Renal cortex interstitium (tissue), 11 donors: ENCODE results near the gene NLRP6. TPM values are rescaled to one million over a fixed set of nuclear protein-coding genes. Genes with fewer than 3 reads are reported as not detected.

ENCODE experiments used
- DNase-seq, 11 donors: peaks; one replicate each; pipeline ENCODE4 v3.0.0-alpha.2; 2013; ENCODE audit warnings: low read depth in 9 of 11, low spot score in 4 of 11; ENCODE audit errors: extremely low read depth in 1 of 11
- polyA plus RNA-seq, 3 donors: library from polyadenylated mRNA; unstranded; fragments of 120-200 nt; gene quantifications; one replicate each; pipeline ENCODE4 v1.2.1, GENCODE V29; 2013; ENCODE audit not compliant: insufficient read length in 3 of 3

Gene NLRP6
- polyA plus RNA-seq, 3 donors: 0.24 to 0.67 (median 0.55) TPM

DNA sequence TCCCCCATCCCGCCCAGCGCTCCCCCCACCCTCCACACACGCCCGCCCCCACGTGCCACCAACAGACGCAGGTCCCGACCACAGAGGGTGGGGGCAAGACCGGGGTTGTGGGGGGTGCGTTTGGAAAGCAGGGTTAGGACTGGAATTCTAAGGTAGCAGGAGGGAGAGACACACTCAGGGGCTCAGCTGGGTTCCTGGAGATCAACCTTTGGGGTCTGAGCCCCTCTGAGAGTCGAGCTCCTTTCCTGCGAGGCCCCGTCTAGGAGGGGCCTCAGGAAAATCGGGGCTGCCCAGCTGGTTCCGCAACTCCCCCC is 11.1 kb downstream of the NLRP6 start:
- no peak for DNase-seq

DNA sequence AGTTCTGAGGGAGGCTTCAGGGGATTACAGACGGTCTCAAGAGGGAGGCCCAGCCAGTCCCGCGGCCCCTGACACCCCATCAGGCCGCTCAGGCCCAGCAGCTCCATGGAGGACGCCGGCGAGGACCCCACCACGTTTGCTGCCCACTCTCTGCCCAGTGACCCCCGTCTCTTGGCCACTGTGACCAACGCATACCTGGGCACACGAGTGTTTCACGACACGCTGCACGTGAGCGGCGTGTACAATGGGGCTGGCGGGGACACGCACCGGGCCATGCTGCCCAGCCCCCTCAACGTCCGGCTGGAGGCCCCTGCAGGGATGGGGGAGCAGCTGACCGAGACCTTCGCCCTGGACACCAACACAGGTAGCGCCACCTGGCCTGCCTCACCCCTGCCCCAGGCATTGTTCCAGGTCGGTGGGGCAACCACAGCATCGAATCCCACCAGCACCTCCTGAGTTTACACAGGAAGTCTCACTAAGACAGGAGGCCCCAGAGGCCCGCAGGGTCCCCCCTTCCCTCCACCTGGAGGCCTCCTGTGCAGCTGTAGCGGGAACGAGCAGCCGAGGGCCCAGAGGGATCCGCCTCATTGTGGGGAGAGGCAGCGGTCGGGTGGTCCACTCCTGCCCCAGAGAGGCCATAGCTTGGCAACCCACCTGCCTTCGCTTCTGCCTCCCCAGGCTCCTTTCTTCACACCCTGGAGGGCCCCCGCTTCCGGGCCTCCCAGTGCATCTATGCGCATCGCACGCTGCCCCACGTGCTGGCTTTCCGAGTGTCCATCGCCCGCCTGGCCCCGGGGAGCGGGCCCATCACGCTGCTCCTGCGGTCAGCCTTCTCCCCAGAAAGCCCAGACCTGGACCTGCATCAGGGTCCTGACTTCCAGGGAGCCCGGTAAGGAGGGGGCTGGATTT is 11.8 kb downstream of the NLRP6 start:
- no peak for DNase-seq

DNA sequence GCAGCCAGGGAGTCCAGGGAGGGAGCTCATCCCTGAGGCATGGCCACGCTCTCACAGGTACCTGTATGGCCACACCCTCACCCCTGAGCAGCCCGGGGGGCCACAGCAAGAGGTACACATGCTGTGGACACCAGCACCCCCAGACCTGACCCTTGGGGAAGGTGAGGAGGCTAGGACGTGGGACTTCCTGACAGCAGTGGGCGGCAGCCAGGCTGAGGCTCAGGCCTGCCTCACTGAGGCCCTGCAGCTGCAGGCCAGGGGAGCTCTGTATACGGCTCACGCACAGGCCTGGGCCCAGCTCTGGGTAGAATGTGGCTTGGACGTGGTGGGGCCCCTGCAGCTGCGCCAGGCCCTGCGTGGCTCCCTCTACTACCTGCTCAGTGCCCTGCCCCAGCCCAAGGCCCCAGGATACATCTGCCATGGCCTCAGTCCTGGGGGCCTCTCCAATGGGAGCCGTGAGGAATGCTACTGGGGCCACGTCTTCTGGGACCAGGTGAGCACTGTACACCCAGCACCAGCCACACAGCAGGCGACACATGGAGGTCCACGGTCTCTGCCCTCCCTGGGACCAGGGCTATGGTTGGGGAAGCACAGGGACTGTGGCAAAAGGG is 12.5 kb downstream of the NLRP6 start:
- no peak for DNase-seq

DNA sequence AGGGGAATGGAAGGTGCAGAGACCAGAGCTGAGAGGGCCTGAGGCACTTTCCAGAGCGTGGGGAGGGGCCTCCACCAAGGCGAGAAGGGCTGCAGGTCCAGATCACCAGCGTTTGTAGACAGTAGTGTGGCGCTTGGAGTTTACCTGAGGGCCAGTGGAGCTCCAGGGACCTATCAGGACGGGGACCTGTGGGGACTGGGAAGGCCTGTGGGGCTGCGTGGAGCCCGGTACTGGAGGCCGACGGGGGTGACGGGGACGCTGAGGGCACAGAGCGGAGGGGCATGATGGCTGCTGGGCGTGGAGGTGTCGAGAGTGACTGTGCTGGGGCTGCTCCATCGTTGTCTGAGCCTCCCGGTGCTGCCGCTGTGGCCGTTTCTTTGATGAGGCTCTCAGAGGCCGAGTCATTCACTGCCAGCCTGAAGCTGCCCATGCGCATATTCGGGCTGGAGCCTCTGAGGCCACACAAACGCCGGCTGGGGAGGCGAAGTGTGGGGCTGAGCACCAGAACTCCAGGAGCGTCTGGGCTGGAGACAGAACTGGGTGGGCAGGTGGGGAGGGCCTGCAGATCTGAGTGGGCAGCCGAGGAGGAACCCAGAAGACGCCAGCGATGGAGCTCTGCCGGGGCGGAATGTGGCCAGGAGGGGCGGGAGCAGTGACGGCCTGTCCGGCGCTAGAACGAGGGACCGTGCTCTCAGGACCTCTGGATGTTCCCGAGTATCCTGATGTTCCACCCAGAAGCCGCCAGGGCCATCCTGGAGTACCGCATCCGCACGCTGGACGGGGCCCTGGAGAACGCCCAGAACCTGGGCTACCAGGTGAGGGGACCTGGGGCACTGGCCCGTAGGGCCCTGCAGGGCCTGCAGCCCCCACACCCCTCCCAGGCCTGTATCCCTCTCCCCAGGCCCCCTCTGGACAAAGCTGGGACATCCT is 13.3 kb downstream of the NLRP6 start:
- no peak for DNase-seq

DNA sequence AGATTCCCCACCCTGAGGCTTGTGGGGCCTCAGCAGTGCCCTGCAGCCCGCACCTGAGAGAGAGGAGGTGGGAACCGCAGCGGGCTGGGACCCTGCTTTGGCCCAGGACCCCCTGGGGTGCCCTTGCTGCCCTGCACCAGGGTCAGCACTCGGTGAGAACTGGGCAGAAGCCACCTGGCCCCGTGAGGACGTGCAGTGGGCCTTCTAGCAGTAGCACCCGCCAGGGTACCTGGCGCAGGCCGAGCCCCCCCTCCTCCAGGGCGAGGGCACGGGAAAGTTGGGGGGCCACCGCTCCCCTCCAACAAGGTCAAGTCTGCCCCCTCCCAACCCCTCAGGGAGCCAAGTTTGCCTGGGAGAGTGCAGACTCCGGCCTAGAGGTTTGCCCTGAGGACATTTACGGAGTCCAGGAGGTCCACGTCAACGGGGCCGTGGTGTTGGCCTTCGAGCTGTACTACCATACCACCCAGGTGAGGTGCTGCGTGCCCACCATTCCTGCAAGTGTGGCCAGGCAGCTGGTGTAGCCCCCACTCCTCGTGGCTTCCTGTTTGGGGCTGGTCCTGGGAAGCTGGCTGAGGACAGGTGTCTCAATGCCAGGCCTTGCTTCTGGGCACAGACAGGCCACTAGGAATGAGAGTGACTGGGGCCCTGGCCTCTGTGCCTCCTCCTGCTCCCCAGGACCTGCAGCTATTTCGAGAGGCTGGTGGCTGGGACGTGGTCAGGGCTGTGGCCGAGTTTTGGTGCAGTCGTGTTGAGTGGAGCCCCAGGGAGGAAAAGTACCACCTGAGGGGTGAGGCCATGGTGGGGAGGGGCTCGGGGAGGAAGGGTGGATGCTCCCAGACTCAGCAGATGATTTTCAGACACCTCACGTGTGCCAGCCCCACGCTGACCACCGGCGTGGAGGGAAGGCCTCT is 14.3 kb downstream of the NLRP6 start:
- DNase-seq: no peak

DNA sequence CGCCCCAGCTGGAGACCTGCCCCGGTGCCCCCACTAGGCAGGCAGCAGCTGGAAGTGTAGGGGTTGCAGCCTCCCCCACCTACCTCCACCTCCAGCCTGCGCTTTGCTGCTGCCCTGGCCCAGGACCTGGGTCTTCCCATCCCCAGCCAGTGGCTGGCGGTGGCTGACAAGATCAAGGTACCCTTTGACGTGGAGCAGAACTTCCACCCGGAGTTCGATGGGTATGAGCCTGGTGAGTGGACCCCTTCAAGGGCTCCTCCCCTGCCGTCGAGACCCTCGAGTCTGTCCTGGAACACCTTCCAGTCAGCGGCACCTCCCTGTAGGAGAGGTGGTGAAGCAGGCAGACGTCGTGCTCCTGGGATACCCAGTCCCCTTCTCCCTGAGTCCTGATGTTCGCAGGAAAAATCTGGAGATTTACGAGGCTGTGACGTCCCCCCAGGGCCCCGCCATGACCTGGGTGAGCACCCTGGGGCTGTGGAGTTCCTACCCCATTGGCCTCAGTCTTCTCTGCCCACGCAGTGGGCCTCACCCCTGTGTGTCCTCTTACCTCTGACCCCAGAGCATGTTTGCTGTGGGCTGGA is 15.2 kb downstream of the NLRP6 start:
- no peak for DNase-seq

DNA sequence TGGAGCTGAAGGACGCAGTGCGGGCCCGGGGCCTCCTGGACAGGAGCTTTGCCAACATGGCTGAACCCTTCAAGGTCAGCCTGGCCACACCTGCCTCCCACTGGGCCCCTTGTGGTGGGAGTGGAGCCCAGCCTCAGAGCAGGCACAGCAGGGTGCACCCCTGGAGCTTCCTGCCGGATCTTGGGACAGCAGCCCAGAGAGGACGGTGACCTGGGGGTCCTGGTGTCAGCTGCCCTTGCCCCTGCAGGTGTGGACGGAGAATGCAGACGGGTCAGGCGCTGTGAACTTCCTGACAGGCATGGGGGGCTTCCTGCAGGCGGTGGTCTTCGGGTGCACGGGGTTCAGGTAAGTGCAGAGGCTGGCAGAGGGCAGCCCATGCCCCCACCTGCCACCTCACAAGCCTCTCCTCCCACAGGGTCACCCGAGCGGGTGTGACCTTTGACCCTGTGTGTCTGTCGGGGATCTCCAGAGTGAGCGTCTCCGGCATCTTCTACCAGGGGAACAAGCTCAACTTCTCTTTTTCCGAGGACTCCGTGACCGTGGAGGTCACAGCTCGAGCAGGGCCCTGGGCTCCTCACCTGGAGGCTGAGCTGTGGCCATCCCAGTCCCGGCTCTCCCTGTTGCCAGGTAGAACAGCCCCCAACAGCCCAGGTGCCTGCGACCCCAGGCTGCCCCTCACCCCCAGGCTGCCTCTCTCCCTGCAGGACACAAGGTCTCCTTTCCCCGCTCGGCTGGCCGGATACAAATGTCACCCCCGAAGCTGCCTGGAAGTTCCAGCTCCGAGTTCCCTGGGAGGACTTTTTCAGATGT is 15.8 kb downstream of the NLRP6 start:
- no peak for DNase-seq

DNA sequence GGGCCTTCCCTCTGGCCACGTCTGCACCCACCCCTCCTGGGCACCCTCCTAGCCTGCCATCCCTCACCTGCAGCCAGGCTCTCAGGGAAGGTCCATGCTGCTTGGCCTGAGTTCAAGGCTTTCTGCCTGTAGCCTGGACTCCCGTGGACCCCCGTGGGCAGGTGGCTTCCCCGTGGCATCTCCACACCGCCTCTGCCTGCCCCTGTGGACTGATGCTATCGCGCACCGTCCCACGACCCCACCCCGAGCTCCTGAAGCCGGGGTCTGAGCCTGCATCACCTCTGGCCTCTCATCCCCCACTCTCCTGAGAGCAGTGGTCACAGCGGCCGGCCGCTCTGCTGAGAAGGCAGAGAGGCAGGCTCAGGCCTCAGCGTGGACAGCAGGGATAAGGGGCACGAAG is 16.6 kb downstream of the NLRP6 start:
- no peak for DNase-seq

DNA sequence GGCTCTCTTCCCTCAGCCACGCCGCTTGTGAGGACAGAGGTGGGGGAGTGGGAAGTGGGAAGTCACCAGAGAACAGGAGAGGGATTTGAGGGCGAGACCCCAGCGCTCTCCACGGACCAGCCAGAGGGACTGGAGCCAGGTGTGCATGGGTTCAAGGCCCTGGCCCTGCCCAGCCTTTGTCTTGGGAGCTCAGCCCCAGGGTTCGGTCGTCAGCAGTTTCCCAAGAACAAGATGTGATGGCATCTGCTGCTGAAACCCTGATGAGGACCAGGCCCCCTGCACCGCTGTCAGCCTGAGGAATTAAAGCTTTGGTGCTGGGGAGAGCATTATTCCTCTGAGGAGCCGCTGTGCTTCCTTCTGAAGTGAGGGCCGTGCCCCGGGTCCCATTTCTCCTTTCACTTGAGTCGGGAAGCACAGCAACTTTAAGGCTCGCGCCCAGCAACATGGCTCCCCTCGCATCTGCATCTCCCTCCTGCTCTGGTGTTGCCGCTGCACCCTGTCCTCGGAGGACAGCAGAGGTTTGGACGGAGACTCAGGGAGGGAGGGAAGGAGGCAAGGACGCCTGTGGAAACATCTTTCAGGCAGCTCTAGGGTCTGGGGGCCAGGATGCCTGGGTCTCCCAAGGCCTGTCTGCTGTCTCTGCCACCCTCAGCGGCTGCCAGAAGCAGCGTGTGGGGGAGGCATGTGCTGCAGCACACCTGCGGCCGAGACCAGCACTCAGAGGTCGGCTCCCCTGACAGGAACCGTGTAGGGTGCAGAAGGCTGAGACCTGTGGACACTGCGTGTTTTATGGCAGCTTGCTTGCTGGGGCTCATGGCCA is 17.4 kb downstream of the NLRP6 start:
- no peak for DNase-seq

DNA sequence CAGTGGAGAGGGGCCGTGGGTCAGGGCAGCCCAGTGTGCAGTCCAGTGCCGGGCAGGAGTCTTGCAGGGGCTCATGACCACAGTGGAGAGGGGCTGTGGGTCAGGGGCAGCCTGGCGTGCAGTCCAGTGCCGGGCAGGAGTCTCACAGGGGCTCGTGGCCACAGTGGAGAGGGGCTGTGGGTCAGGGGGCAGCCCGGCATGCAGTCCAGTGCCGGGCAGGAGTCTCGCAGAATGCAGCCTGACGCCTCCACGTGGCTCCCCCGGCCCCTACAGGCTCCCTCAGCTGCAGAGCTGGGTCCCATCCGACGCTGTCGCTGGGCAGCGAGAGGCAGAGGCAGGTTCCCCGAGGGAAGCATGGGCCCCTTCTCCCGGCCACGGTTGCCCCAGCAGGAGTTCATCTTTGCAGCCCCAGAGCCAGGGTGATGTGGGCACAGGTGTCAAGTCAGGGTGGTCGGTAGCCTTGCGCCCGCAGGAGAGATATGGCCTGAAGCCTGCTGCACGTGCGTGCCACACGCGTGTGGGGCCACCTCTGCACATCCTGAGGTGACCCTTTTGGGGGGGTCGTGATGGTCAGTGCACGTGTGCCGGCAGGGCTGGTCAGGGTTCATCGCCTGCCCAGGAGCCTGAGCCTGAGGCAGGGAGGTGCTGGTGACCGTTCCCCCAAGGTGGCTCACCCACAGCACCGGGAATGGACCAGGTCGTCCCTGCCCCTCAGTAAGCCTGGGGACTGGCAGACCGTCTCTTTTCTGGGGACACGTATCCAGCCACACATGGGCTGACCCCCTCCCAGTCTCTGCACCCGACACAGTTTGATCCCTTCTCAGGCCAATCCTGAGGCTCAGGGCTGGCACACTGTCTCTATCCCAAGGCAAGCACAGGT is 18.2 kb downstream of the NLRP6 start:
- DNase-seq: no peak

DNA sequence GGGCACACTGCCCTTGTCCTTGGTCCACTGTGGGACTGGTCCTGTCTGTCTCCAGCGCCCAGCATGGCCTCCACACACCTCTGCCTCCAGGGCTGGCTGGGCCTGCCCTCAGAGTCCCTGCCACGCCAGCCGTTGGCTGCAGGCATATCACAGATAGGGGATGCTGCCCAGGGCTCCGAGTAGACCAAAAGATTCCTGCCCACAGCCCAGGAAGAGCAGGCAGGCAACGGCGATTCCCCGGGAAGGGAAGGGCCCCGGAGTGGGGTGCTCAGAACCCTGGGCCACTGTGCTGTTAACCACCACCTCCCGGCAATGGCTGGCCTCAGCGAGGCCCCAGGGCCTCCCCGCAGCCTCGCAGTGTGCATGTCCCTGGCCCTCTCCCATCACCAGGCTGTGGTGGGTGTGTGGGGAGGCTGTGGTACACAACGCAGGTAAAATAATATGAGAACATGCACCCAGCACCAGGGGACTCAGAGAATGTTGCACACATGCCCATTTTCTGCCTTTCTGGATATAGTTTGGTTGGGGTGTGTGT is 18.9 kb downstream of the NLRP6 start:
- no peak for DNase-seq

DNA sequence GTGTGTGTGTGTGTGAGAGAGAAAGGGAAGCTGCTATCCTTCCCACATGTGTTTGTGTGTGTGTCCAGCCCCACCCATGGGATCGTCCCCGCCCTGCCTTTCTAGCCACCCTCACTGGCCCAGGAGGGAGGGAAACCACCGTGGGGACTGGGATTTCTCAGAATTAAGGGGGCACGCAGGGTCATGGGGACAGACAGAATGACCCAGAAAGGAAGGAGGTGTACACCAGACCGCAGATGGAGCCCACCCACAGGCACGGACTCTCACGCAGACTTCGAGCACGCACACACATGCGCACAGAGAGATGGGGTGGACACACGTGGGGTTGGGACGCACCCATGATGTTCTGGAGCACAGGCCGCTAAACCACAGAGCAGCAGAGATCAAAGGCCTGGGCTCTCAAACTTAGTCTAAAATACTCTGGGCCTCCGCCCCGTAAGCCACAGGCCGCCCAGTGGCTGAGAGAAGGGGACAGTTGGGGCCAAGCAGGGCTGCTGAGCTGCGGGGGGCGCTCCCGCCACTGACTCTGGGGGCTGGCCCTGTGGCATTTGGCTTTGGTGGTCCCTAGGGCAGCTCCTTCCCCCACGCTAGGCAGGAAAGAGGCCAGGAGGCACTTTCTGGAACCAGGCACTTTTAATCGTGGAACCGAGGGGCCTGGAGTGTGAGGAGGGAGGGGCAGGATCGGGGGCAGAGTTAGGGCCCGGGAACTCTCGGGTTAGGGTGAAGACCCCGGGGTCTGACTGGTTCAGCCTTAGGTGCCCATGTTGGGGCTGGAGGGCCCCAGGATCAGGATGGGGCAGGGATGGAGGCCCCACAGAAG is 19.6 kb downstream of the NLRP6 start:
- no peak for DNase-seq

DNA sequence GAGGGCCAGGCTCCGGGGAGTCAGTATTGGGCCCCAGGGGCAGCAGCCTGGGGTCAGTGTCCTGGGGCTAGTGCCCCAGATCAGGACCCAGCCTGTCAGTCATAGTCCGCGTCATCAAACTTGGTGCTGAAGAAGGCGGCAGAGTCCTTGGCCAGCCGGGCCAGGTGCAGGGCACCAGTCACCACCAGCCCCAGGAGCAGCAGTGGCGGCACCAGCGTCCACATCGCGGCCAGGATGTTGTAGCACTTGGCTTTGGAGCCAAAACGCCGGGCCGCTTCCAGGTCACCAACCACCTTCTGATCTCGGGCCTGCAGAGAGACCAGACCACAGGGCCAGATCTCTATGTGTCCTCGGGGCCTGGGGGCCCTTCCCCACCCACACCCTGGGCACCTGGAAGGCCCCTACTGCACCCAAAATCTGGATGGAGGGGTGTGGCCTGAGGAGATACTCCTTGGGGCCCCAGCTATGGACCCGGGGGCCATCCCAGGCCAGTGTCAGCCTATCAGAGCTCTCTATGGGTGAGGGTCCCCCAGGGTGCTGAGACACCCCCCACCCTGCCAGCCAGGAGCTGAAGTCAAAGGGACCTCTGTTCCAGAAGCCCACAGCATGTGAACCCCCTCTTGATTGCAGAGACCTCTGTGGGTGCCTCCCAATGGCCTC is 20.3 kb downstream of the NLRP6 start:
- no peak for DNase-seq
